ENCODE data around the gene ESR1. TPM values are rescaled to one million over a fixed set of nuclear protein-coding genes. Genes with fewer than 3 reads are reported as not detected.

Gene ESR1
- total and polyA plus RNA-seq, 2 donors (not counting 3 experiments of a cell fraction or from before 2014, with no cell fraction given) = 0.01 TPM; not detected in 1

GRCh38 chr6:152135755-152136448, 328.4 kb downstream of the ESR1 start:
- no peak overlapping the region for H2AFZ ChIP-seq (ENCODE audit: low read depth, low read length)
- BruUV-seq (replicated peaks) = no TSS peak
- no peaks in the 10 kb centered on the region for H3K27me3 ChIP-seq (ENCODE audit: control insufficient read depth in 2 of 2, insufficient read depth in 2 of 2, low read length in 2 of 2)
- H3K9me1 ChIP-seq (replicated peaks; ENCODE audit: control insufficient read depth, extremely low read depth, insufficient read depth, low read length) = no peaks in the 10 kb centered on the region
- no peaks in the 10 kb centered on the region for H3K9me3 ChIP-seq (replicated peaks; ENCODE audit: control insufficient read depth, insufficient read depth, low read length)
- no peak overlapping the region for H3K27ac ChIP-seq (ENCODE audit: insufficient read depth, low read depth, low read length)
- no peak for DNase-seq (ENCODE audit: low read depth, low spot score)
- no peak overlapping the region for H3K4me2 ChIP-seq (ENCODE audit: insufficient read depth, low read length)
- H3K36me3 ChIP-seq (ENCODE audit: control insufficient read depth in 2 of 2, extremely low read depth in 1 of 2, insufficient read depth in 2 of 2, low read length in 2 of 2) = peaks cover 0 to 4% of the 10 kb centered on the region in 2 experiments
- ChIA-PET CTCF (interaction anchor here (1.1 to 2.6 kb wide), 3 partner anchors 8 to 244 kb away, joined by 3 to 9 read pairs (median 3); no protein-coding TSS in a partner anchor), POLR2A (no interaction called here)
- FAIRE-seq = no peak
- H3K9ac ChIP-seq (replicated peaks; ENCODE audit: extremely low read depth, insufficient read depth, low read length) = no peak overlapping the region
- no peak for TF ChIP-seq EZH2 (IDR thresholded peaks at IDR 0.05; ENCODE audit: borderline replicate concordance, low read depth, low read length, severe bottlenecking)
- no peak for TF ChIP-seq MAX (IDR thresholded peaks at IDR 0.05; ENCODE audit: insufficient read depth, insufficient read length)
- no peak for TF ChIP-seq JUN (IDR thresholded peaks at IDR 0.05; ENCODE audit: borderline replicate concordance, insufficient read depth, insufficient read length, low read depth)
- no peak for TF ChIP-seq CTCF (IDR thresholded peaks at IDR 0.05; ENCODE audit: extremely low read depth in 1 of 2, insufficient read depth in 1 of 2, low read depth in 1 of 2, low read length in 2 of 2)
- TF ChIP-seq MYC (IDR thresholded peaks at IDR 0.05; ENCODE audit: low read depth, low read length) = no peak
- TF ChIP-seq POLR2AphosphoS5 (IDR thresholded peaks at IDR 0.05; ENCODE audit: insufficient read depth, low read depth, low read length) = no peak
- no peak for TF ChIP-seq POLR2A (IDR thresholded peaks at IDR 0.05; ENCODE audit: low read depth, low read length)
- TF ChIP-seq FOS (IDR thresholded peaks at IDR 0.05; ENCODE audit: borderline replicate concordance, insufficient read depth, low read length) = no peak
- TF ChIP-seq GATA2 (IDR thresholded peaks at IDR 0.05; ENCODE audit: insufficient read depth, insufficient read length, low read depth, low read length) = no peak
- no peak overlapping the region for H3K4me3 ChIP-seq (replicated peaks in 1 of 3; ENCODE audit: insufficient read depth in 1 of 3, low read depth in 1 of 3, low read length in 3 of 3)
- dilution Hi-C loops (cut with MboI; ENCODE audit: extremely low pct_ligation_motif_present, low sequenced_read_pairs) = no loop called here
- no peaks in the 10 kb centered on the region for H3K79me2 ChIP-seq (ENCODE audit: control insufficient read depth, insufficient read depth, low read length)
- H4K20me1 ChIP-seq (replicated peaks; ENCODE audit: control insufficient read depth, extremely low read depth, insufficient read depth, low read length) = no peaks in the 10 kb centered on the region
- intact Hi-C loops (cut with micrococcal nuclease) = no loop called here
- H3K4me1 ChIP-seq (ENCODE audit: control insufficient read depth, extremely low read depth, insufficient read depth, low read length) = peaks cover 5% of the 10 kb centered on the region
